Caco-2 (cell line): Measurements from ENCODE around the gene EAF1. TPM values are rescaled to one million over a fixed set of nuclear protein-coding genes. Genes with fewer than 3 reads are reported as not detected.

Source experiments
- BruUV-seq: library from RNA; stranded (reverse); fragments of 400-500 nt; replicated peaks from 2 replicates; lab custom pipeline; 2021; lab: Mats Ljungman, UMichigan
- CTCF ChIA-PET: fragments of 300-600 bp; sonication (Branson Sonifier 250); formaldehyde crosslinking; loops from one replicate; lab custom pipeline; 2022; ENCODE audit warnings: antibody characterized with exemption; lab: Charles Lee
- POLR2A ChIA-PET: fragments of 300-600 bp; sonication (Branson Sonifier 250); formaldehyde crosslinking; loops from one replicate; lab custom pipeline; 2022; ENCODE audit warnings: antibody characterized with exemption; lab: Charles Lee
- DNase-seq, 2 experiments: peaks; one replicate each; pipeline versions ENCODE4 v3.0.0 to v3.0.0-alpha.2; 2020 to 2022
- H3K27me3 ChIP-seq: replicated peaks from 2 replicates; pipeline ENCODE4 v1.6.0; 2011; ENCODE audit warnings: low read length; ENCODE audit not compliant: control insufficient read depth, insufficient read depth
- H3K36me3 ChIP-seq: 2 replicates; pipeline ENCODE4 v1.5.1; 2011; ENCODE audit warnings: low read length; ENCODE audit not compliant: control insufficient read depth, insufficient read depth
- H3K4me1 ChIP-seq: fragments of 250-450 bp; sonication (Bioruptor Pico); 2 replicates; pipeline ENCODE4 v1.5.1; 2020; ENCODE audit warnings: mild to moderate bottlenecking
- H3K4me3 ChIP-seq: 2 replicates; pipeline ENCODE4 v1.5.1; 2011; ENCODE audit warnings: low read depth, mild to moderate bottlenecking, control low read depth, low read length
- H3K9me3 ChIP-seq: fragments of 250-450 bp; sonication (Bioruptor Pico); 2 replicates; pipeline ENCODE4 v1.5.1; 2020; ENCODE audit warnings: mild to moderate bottlenecking, moderate library complexity
- H3K27ac Mint-ChIP-seq: one replicate; pipeline ENCODE4 v1.8.0; 2022; ENCODE audit warnings: mixed read lengths; ENCODE audit not compliant: unreplicated experiment
- H3K27me3 Mint-ChIP-seq: one replicate; pipeline ENCODE4 v1.8.0; 2022; ENCODE audit warnings: mixed read lengths; ENCODE audit not compliant: insufficient read depth, unreplicated experiment
- H3K36me3 Mint-ChIP-seq: one replicate; pipeline ENCODE4 v1.8.0; 2022; ENCODE audit warnings: mild to moderate bottlenecking, mixed read lengths; ENCODE audit not compliant: insufficient read depth, unreplicated experiment
- H3K4me1 Mint-ChIP-seq: one replicate; pipeline ENCODE4 v1.8.0; 2022; ENCODE audit warnings: low read depth, mixed read lengths; ENCODE audit not compliant: unreplicated experiment
- H3K4me3 Mint-ChIP-seq: one replicate; pipeline ENCODE4 v1.8.0; 2022; ENCODE audit warnings: mild to moderate bottlenecking, moderate library complexity, mixed read lengths; ENCODE audit not compliant: unreplicated experiment
- H3K9me3 Mint-ChIP-seq: one replicate; pipeline ENCODE4 v1.8.0; 2022; ENCODE audit warnings: mixed read lengths; ENCODE audit not compliant: unreplicated experiment
- CTCF ChIP-seq, 2 experiments: fragments of 200-600 bp in 1 of 2; IDR thresholded peaks; 1 replicate in 1 of 2; 2 replicates in 1 of 2; pipeline versions ENCODE4 v1.5.1 to v1.8.0; 2011 to 2022; ENCODE audit warnings: antibody characterized with exemption in 1 of 2, control low read depth in 1 of 2, inconsistent platforms in 1 of 2, low read depth in 1 of 2, low read length in 1 of 2, mild to moderate bottlenecking in 1 of 2, moderate library complexity in 1 of 2; ENCODE audit not compliant: insufficient read depth in 1 of 2, severe bottlenecking in 1 of 2, unreplicated experiment in 1 of 2
- intact Hi-C: fragments of 100-400 bp; cut with micrococcal nuclease; formaldehyde crosslinking; loops from one replicate; pipeline ENCODE4 v1.10.0; 2022; ENCODE audit not compliant: unreplicated experiment
- total RNA-seq: library from RNA; stranded (reverse); gene quantifications from 2 replicates; pipeline ENCODE4 v1.2.3, GENCODE V29; 2022

EAF1 gene
- total RNA-seq, 1 experiment from 2014 or later, result 33.5 TPM

- Histone ChIP-seq H3K27me3 (no peaks in the 10 kb centered on the region), H3K4me1 (no peaks in the 10 kb centered on the region), H3K36me3 (0 out of 2 replicates have a peak, but pooled peaks cover 2% of the 10 kb centered on the region), H3K4me3 (no peak overlapping the region), H3K9me3 (no peaks in the 10 kb centered on the region)
- ChIA-PET CTCF (no interaction called here), POLR2A (no interaction called here)
- intact Hi-C loops, result no loop called here
- H3K9me3 Mint-ChIP-seq, result no peaks in the 10 kb centered on the region
- no peak overlapping the region for H3K4me3 Mint-ChIP-seq
- no TSS peak for BruUV-seq
- no peak overlapping the region for H3K27ac Mint-ChIP-seq
- H3K4me1 Mint-ChIP-seq, result no peaks in the 10 kb centered on the region
- no peaks in the 10 kb centered on the region for H3K27me3 Mint-ChIP-seq
- no peak for DNase-seq
- no peak for TF ChIP-seq CTCF (IDR thresholded peaks at IDR 0.05; ENCODE audit: insufficient read depth in 1 of 2, low read depth in 1 of 2, low read length in 1 of 2, severe bottlenecking in 1 of 2, unreplicated experiment in 1 of 2)
- peaks cover 41% of the 10 kb centered on the region for H3K36me3 Mint-ChIP-seq
Measured at GRCh38 chr3:15433531-15433930, 6.1 kb downstream of the EAF1 start.

- ChIA-PET CTCF (no interaction called here), POLR2A (no interaction called here)
- Histone ChIP-seq H3K9me3 (no peaks in the 10 kb centered on the region), H3K27me3 (no peaks in the 10 kb centered on the region), H3K4me1 (no peaks in the 10 kb centered on the region), H3K4me3 (no peak overlapping the region), H3K36me3 (0 out of 2 replicates have a peak, but pooled peaks cover 2% of the 10 kb centered on the region)
- H3K4me1 Mint-ChIP-seq, result no peaks in the 10 kb centered on the region
- intact Hi-C loops, result no loop called here
- TF ChIP-seq CTCF (IDR thresholded peaks at IDR 0.05; ENCODE audit: insufficient read depth in 1 of 2, low read depth in 1 of 2, low read length in 1 of 2, severe bottlenecking in 1 of 2, unreplicated experiment in 1 of 2), result no peak
- no peaks in the 10 kb centered on the region for H3K27me3 Mint-ChIP-seq
- DNase-seq, result no peak
- H3K36me3 Mint-ChIP-seq, result peaks cover 53% of the 10 kb centered on the region
- BruUV-seq, result no TSS peak
- no peaks in the 10 kb centered on the region for H3K9me3 Mint-ChIP-seq
- H3K4me3 Mint-ChIP-seq, result no peak overlapping the region
- no peak overlapping the region for H3K27ac Mint-ChIP-seq
Measured at GRCh38 chr3:15434756-15435155, 7.4 kb downstream of the EAF1 start.

GRCh38 chr3:15436246-15436645 is 8.8 kb downstream of the EAF1 start:
- Mint-ChIP-seq H3K4me1 (no peaks in the 10 kb centered on the region), H3K36me3 (peaks cover 67% of the 10 kb centered on the region), H3K9me3 (no peaks in the 10 kb centered on the region), H3K27me3 (no peaks in the 10 kb centered on the region), H3K4me3 (no peak overlapping the region), H3K27ac (no peak overlapping the region)
- DNase-seq, result no peak
- CTCF ChIA-PET, result no interaction called here
- no TSS peak for BruUV-seq
- Histone ChIP-seq H3K9me3 (no peaks in the 10 kb centered on the region), H3K27me3 (no peaks in the 10 kb centered on the region), H3K4me1 (no peaks in the 10 kb centered on the region), H3K36me3 (0 out of 2 replicates have a peak, but pooled peaks cover 2% of the 10 kb centered on the region), H3K4me3 (no peak overlapping the region)
- POLR2A ChIA-PET, result no interaction called here
- TF ChIP-seq CTCF (IDR thresholded peaks at IDR 0.05; ENCODE audit: insufficient read depth in 1 of 2, low read depth in 1 of 2, low read length in 1 of 2, severe bottlenecking in 1 of 2, unreplicated experiment in 1 of 2), result no peak
- intact Hi-C loops, result loop anchor here (1.0 kb wide), 1 partner anchor 8 kb away; no protein-coding TSS in a partner anchor
